Mucosa of descending colon (tissue), 3 donors: ENCODE results near the gene PEX19. TPM values are rescaled to one million over a fixed set of nuclear protein-coding genes. Genes with fewer than 3 reads are reported as not detected.
A peak's percentile ranks its signal among the peaks of the same experiment; 100 is the strongest.

ENCODE experiments used
- ATAC-seq: fragments of 200-7000 bp; cut with Tn5 transposase; one replicate; pipeline ENCODE4 v1.9.1; 2020; ENCODE audit warnings: mild to moderate bottlenecking, moderate library complexity
- DNase-seq, 3 donors: peaks; one replicate each; pipeline ENCODE4 v3.0.0-alpha.2; 2020
- H3K36me3 ChIP-seq: fragments of 200-600 bp; one replicate; pipeline ENCODE4 v1.8.0; 2021; ENCODE audit warnings: low read depth, mild to moderate bottlenecking
- H3K4me1 ChIP-seq: fragments of 200-600 bp; one replicate; pipeline ENCODE4 v1.8.0; 2021; ENCODE audit warnings: low read depth, mild to moderate bottlenecking
- H3K4me3 ChIP-seq: fragments of 200-600 bp; one replicate; pipeline ENCODE4 v1.8.0; 2021; ENCODE audit warnings: mild to moderate bottlenecking
- H3K9me3 ChIP-seq: fragments of 200-600 bp; one replicate; pipeline ENCODE4 v1.8.0; 2021; ENCODE audit warnings: mild to moderate bottlenecking
- intact Hi-C, 2 donors: fragments of 100-400 bp; cut with DNase I in 1 of 2; cut with micrococcal nuclease in 1 of 2; formaldehyde crosslinking; loops; one replicate each; pipeline versions ENCODE4 v1.11.0 to v1.11.1; 2022; cut with DNase I, micrococcal nuclease
- total RNA-seq, 3 donors: library from RNA; stranded (reverse); fragmentation: NEBNext Ultra II Directional in 2 of 3; extraction: Animal tissue kit (Norgen Biotek cat#: 25700) in 2 of 3; gene quantifications; one replicate each; pipeline versions ENCODE4 v1.2.1 to v1.2.4, GENCODE V29; 2021 to 2023
- TF ChIP-seq, protein P1 (sequence below): fragments of 200-600 bp; IDR thresholded peaks from one replicate; pipeline ENCODE4 v1.8.0; 2022; ENCODE audit warnings: antibody characterized with exemption, mild to moderate bottlenecking
- donor health status: DM: no; HTN: no; CAD: no; lungs with moderate emphysema.
- donor health status: DM: no; HTN: no; CAD: no.
- donor health status: DM: no; HTN: yes; CAD: no.

PEX19 gene
- total RNA-seq, 3 donors from 2014 or later: 53.7 to 82.0 (median 76.3) TPM

GRCh38 chr1:160325252-160325651, 40.3 kb upstream of the PEX19 start:
- Histone ChIP-seq H3K36me3 (peaks cover 11% of the 10 kb centered on the region), H3K4me3 (no peak overlapping the region), H3K9me3 (no peaks in the 10 kb centered on the region), H3K4me1 (no peaks in the 10 kb centered on the region)
- intact Hi-C loops: no loop called here
- no peak for DNase-seq
- ATAC-seq: no peak
- TF ChIP-seq, protein P1, sequence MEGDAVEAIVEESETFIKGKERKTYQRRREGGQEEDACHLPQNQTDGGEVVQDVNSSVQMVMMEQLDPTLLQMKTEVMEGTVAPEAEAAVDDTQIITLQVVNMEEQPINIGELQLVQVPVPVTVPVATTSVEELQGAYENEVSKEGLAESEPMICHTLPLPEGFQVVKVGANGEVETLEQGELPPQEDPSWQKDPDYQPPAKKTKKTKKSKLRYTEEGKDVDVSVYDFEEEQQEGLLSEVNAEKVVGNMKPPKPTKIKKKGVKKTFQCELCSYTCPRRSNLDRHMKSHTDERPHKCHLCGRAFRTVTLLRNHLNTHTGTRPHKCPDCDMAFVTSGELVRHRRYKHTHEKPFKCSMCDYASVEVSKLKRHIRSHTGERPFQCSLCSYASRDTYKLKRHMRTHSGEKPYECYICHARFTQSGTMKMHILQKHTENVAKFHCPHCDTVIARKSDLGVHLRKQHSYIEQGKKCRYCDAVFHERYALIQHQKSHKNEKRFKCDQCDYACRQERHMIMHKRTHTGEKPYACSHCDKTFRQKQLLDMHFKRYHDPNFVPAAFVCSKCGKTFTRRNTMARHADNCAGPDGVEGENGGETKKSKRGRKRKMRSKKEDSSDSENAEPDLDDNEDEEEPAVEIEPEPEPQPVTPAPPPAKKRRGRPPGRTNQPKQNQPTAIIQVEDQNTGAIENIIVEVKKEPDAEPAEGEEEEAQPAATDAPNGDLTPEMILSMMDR: no peak

GRCh38 chr1:160322831-160323230, 37.9 kb upstream of the PEX19 start:
- no peak overlapping the region for H3K4me3 ChIP-seq
- intact Hi-C loops: no loop called here
- no peak for DNase-seq
- no peaks in the 10 kb centered on the region for H3K4me1 ChIP-seq
- ATAC-seq: no peak
- H3K9me3 ChIP-seq: no peaks in the 10 kb centered on the region
- peaks cover 5% of the 10 kb centered on the region for H3K36me3 ChIP-seq
- TF ChIP-seq, protein P1: no peak

DNA sequence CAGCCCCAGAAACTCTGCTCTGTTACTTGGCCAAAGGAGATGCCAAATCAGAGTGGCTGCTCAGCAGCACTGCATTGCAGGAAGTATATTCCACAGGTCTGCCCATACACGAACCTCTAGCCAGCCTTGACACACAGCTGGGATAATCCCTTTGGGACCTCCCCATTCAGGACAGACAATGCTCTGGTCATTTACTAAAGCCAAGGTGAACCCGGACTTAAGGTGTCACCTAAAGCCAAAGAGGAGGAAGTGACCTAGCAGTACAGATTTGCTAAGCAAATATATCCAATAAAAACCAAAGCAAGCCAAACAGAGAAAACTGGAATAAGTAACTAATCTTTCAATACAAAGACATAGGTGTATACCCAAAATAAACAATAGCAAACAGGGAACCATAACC, 30.4 kb upstream of the PEX19 start:
- TF ChIP-seq, protein P1: no peak
- DNase-seq: no peak
- Histone ChIP-seq H3K4me1 (no peaks in the 10 kb centered on the region), H3K9me3 (no peaks in the 10 kb centered on the region), H3K36me3 (peaks cover 21% of the 10 kb centered on the region), H3K4me3 (no peak overlapping the region)
- intact Hi-C loops: no loop called here
- peak; percentile 38 for ATAC-seq

- no peak for DNase-seq
- peaks cover 34% of the 10 kb centered on the region for H3K36me3 ChIP-seq
- H3K4me1 ChIP-seq: no peaks in the 10 kb centered on the region
- H3K4me3 ChIP-seq: no peak overlapping the region
- H3K9me3 ChIP-seq: no peaks in the 10 kb centered on the region
- TF ChIP-seq, protein P1: no peak
- ATAC-seq: no peak
- intact Hi-C loops: no loop called here
These were observed 24.6 kb upstream of the PEX19 start for GRCh38 chr1:160309571-160309970.

GRCh38 chr1:160309185-160309557, 24.2 kb upstream of the PEX19 start:
- peaks cover 34% of the 10 kb centered on the region for H3K36me3 ChIP-seq
- TF ChIP-seq, protein P1: no peak
- intact Hi-C loops: no loop called here

More at GRCh38 chr1:160309185-160309557, 24.2 kb upstream of the PEX19 start:
- DNase-seq: no peak
- Histone ChIP-seq H3K9me3 (no peaks in the 10 kb centered on the region), H3K4me3 (no peak overlapping the region), H3K4me1 (no peaks in the 10 kb centered on the region)
- ATAC-seq: no peak
